Activated CD8-positive, alpha-beta memory T cell treated with anti-CD3 and anti-CD28 coated beads, Interleukin-2, amount 50 U/mL, for 4 hours (primary cell): ENCODE results near the gene SSR3.
"Not testable (repeated sequence)": the region's sequence is repeated elsewhere in the genome, so short reads cannot be mapped to it uniquely, and the experiment has no call there.

ENCODE experiments used
- DNase-seq: peaks from one replicate; pipeline ENCODE4 v3.0.0-alpha.2; 2020

SSR3 gene

DNA sequence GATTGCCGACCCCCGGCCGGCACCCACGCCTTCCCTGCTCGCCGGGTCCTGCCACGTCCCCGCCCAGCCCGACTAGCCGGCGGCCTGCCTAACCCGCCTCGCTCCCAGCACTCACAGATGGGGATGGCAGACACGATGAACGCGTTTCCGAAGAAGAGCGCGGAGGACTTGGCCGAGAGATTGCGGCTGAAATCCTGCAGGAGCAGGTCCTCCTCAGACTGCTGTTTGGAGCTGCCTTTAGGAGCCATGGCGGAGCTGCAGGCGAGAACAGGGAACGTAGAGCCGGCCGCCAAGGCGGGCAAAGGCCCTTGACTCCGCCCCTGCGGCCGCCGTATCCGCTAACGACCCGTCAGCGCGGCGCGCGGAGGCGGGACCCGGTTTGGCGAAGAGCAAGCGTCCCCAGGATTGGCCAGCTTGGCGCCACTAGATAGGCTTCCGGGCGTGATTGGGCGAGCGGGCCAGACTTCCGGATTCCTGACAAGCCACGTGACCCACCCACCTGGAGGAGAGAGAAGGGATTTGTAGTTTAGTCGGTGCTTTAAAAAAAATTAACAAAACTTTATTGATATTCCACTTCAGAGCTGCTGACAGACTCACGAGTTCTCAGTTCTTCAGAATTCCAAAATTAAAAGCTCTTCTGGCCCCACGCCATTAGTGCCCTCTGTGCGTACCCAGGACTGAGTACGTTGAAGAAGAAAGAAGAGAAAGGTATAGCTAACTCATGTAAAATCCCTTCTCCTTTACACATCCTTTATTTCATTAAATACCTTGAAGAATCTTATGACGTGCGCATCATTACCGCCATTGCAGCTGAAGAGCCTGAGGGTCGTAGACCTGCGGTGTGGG is at the start of gene SSR3:
Gene SSR3 (minus strand): TSS at position 276 of the 846 bp plus-strand sequence. CDS start 28 bp downstream, at position 248.
- DNase-seq, result peak; percentile 99

DNA sequence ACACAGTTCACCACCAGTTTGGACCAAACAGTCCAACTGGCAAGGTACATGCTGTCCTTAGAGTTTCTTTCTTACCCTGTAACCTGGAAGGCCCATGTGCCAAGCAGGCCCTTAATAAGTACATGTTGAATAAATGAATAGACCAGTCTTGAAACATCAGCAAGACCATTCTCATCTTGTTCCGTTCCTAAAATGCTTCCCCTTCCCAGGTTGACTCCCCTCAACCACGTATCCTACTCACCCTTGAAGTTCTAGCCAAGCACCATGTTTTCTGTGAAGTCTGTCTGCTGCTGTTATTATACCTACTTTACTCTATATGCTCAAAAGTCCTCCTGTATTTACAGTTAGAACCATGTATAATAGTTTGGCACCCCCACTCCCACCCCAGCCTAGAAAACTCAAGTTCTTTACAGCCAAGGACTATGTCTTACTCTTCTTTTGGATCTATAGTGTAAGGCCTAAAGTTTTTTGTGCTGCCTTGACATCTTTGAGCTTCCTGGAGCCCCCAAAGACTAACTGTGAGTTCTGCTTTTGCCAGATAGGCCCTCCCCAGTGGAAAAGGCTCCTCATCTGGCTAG is 49.2 kb upstream of the SSR3 start:
- DNase-seq, result no peak

DNA sequence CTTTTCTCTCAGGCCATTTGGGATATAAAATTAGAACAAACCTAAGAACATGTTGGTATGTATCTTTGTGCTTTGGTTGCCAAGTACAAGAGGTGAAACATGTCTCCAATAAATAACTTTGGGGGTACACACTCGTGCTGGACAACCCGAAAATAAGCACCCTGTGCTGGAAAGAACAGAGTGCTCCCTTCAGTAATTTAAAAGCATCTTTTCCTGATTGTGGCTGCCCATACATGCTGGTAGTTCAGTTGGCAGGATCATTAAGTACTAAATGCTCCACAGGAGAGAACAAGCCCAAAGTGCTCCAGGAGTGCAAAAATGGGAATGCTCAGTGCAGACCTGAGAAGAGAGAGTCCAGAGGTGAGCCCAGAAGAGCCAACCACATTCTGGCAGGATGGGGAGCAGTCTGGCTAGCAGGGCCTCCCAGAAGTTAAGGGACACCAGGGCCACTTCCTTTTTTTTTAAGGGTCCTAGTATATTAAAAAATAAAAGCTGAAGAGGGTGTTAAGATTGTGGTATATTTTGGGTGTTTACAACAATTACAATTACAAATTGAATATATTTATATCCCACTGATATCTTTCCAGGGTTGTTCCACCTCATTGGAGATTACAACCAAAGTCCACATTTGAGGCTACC is 48.6 kb upstream of the SSR3 start:
- no peak for DNase-seq

DNA sequence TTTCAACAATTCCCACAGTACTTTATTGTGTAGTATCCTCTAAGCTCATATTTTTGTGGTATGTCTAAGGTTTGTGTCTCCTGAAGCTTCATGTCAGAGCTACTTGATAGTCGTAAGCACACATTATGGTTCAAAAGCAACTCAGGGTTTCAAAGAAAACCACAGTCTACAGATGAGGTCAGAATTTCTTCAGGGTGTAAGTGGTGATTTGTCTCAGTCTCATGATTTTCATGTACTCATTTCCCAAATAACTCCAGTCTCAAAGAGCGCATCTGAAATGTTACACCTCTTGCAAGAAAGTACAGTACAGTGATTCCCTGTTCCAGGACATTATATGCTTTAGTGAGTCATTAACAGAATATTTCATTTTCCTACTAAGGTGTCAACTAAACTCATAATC is 47.5 kb upstream of the SSR3 start:
- DNase-seq, result no peak

DNA sequence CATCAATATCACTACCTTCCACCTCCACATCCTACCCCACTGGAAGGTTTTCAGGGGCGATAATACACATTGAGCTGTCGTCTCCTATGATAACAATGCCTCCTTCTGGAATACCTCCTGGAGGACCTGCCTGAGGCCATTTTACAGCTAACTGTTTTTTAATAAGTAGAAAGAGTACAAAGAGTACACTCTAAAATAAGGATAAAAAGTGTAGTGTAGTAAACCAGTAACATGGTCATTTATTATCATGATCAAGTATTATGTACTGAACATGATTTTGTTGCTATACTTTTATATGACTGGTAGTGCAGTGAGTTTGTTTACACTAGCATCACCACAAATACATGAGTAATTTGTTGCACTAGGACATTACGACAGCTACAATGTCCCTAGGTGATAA is 46.6 kb upstream of the SSR3 start:
- no peak for DNase-seq

DNA sequence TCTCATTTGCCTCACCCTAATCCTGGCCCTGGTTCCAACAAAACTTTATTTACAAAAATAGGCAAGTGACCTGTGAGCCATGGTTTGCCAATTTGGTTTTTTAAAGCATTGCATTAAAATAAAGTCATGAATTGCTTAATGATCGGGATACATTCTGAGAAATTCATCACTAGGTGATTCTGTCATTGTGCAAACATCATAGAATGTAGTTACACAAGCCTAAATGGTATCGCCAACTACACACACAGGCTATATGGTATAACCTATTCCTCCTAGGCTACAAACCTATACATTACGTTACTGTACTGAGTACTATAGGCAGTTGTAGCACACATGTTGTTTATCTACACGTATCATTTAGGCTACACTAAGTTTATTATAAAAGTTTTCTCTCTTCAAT is 45.9 kb upstream of the SSR3 start:
- DNase-seq, result no peak

DNA sequence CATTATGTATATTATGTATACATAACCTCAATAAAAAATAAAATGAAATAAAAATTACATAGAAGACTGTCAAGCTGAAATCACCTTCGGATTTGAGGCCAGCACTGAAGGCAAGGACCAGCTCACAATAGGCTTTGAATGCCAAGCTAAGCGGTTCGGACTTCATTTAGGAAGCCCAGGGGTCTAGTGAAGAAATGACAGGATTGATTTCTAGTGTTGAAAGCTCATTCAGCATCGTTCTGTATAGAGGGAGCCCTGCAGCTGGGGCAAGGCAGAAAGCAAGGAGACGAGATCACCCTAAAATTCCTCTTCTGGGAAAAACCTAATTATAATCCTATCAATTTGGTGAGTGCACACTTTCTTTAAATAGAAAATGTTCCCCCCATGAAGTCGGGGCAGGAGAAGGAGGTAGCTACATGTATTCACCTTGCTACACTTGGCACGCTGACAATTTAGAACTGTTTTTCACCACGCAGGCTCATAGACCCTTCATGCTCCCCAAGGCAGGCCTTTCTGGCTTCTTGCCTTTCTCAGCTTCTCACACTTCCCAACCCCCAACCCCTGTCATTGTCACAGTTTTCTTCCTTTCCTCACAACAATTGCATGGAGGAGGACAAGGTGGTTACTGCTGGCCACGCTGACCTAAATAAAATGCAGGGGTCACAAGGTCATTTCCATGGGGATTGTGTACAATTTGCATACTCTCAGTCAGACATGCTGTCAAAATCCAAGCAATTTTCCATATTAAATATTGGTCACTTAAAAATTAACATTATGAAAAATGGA is 44.4 kb upstream of the SSR3 start:
- DNase-seq, result no peak

DNA sequence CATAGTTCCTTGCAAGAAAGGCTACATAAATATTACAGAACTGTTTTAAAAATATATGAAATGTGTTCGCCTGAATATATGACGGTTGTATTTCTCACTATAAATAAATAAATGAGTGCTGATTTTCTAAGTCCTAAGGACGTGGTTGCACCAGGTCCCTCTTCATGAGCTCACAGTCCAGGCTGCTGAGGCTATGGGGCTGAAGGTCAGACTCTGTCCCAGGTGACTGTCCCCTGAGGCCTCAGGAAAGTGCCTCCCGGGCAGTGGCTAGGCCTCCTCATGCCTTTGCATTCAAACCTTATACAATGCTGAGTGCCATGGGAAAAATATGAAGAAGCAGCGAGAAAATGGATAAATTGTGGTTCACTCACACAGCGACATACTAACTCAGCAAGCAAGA is 43.5 kb upstream of the SSR3 start:
- DNase-seq, result no peak

DNA sequence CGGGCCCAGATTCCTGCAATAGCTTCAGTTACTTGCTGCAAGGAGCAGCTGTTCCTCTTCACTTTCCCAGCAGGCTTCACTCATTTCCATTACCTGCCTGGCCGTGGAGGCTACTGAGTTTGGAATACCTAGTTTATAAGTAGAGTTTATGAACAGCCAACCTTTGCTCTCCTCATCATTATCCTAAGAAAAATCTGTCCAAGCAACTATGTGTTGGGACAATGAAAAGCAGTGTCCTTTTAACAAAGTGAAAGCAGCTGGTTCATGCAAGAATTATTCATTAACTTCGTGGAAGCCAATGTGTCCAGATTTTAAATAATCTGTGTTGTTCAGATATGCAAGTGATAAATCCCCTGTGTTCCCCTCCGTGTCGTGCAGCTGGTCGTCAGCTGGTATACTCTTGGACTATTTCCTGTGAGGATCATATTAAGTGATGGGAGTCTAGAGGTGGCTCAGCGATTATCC is 39.3 kb upstream of the SSR3 start:
- no peak for DNase-seq

DNA sequence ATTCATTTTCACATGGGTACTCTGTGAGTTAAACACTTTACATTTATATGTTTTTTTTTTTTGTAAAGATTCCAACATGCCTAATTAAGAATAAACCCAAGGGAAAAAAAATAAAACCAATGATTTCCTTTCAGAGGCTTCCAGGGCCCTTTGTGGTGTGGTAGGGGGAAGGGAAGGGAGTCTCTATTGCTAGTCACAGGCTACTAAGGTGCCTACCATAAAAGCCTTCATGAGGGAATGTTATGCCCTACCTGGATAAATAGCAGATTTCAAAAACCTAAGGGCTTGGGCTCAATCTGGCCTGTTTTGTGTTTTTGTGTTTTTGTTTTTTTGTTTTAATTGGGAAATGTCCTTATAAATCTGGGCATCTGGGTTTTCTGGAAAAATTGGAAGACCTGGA is 38.9 kb upstream of the SSR3 start:
- no peak for DNase-seq

DNA sequence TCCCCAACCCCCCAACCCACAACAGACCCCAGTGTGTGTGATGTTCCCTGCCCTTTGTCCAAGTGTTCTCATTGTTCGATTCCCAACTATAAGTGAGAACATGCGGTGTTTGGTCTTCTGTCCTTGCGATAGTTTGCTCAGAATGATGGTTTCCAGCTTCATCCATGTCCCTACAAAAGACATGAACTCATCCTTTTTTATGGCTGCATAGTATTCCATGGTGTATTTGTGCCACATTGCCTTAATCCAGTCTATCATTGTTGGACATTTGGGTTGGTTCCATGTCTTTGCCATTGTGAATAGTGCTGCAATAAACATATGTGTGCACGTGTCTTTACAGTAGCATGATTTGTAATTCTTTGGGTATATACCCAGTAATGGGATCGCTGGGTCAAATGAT is 34.9 kb upstream of the SSR3 start:
- DNase-seq, result not testable (repeated sequence)

DNA sequence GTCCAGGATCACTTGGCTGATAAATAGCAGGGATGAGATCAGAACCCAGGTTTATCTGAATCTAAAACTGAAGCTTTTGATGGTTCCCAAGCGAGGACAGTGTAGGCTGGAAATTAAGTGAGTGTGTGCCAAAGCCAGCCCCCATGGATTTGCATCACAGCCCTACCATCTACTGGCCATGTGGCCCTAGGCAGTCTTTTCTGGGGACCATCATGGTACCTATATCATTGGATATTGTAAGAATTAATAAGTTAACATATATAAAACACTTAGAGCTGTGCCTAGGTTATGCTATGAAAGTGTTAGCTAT is 32.8 kb upstream of the SSR3 start:
- no peak for DNase-seq

DNA sequence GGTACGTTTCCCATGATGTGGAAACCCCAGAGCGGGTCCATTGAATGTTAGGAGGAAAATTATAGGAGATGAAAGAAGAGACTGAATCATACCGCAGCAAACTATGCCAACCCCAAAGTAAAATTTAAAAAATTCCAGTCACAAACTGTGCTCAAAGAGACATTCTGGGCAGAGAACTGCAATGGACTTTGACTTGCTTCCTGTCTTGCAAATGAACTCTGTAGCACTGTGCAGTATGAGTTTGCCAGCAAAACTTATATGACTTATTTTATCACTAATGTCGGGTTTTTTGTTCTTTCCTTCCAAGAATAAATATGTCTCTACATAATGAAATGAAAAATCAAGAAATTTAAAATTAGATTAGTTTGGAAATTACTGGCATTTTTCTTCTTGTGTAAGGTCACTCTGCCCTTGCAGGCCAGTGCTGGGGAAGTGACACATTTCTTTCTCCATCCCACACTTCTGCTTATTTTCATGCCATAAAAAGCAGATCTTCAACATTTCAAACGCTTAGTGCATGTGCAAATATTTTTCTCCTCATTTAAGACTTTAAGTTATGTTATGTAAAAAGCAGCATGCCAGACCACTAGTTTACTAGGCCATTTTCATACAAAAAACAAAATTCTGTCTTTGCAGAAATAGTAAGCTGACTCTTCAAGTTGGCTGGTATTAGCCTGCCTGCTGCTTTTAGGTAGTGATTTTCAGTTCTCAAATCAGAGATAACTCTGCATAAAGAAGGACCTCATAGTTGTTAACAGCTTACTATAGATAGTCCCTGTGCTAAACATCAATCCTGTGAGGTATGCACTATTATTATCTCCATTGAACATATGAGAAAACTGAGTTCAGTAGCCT is 32.2 kb upstream of the SSR3 start:
- no peak for DNase-seq

DNA sequence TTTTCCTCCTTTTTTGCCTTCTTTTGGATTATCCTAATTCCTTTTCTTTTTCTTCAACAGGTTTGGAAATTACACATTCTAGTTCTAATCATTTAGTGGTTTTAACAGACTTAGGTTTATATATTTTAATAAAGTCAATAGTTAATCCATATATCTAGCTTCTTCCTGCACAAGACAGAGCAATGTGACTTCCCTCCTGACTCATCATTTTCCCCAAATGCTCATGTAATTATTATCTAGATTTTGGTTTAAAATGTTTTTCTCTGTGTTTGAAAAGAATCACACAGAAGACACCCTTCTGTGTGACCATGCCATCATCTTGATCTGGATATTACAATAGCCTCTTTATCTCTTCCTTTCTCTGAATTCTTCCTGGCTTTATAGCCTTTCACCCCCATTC is 28.6 kb upstream of the SSR3 start:
- DNase-seq, result no peak

DNA sequence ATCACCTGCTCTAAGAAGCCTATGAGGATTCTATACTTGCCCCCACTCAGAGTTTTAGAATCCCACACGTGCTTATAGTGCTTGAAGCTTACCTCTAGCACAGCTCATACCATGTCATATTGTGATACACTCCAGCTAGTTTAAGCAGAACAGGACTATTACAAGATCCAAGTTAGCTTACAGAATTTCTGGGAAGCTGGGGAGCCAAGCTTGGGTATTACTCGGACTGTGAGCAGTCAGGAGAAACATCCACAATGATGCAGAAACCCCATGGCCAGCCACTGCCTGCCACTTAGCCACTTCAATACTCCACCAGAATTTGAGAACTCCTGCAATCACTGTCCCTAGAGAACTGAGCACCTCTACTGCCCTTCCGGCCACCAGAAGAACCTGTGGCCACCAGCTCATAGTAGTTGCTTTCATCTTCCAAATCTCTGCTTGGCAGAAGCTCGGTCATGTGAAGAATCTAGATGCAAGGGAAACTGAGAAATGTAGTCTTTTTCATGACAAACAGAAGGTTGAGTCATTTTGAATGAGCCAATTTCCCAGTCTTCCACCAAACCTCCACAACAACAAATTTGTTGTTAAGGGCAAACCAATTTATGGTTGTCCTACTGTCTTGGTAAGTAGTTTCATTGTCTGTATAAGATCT is 27.7 kb upstream of the SSR3 start:
- DNase-seq, result no peak

DNA sequence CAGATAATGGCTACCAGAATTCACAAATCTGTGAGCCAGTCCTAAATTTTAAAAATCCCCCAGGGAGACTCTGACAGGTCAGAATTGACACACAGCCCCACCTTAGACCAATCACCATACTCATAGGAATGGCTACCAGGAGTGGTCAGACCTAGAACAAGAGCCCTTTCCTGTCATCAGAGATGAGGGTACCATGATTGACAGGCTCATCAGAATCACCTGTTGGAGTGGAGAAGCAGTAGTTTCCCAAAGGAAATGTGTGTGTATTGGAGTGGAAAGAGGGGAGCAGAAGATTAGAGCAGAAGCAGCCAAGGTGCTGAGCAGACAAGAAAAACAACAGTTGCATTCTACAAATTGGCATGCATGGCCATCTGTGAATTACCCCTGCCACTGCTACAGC is 27.0 kb upstream of the SSR3 start:
- DNase-seq, result no peak

DNA sequence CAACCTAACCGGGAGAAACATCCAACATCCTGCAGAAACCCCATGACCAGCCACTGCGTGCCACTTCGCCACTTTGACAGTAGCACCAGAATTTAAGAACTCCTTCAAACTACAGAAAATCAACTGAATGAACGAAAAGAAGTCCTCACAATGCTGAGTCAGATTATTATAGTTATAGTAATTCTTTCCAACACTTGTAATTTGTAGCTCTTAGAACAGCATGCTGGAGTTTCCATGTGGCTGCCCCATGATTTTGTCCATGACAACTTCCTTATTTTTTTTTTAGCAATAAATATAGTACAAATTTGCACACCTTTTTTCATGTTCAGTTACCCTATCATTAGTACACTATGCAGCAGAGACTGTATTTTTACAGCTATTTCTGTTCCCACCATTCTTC is 26.1 kb upstream of the SSR3 start:
- no peak for DNase-seq

DNA sequence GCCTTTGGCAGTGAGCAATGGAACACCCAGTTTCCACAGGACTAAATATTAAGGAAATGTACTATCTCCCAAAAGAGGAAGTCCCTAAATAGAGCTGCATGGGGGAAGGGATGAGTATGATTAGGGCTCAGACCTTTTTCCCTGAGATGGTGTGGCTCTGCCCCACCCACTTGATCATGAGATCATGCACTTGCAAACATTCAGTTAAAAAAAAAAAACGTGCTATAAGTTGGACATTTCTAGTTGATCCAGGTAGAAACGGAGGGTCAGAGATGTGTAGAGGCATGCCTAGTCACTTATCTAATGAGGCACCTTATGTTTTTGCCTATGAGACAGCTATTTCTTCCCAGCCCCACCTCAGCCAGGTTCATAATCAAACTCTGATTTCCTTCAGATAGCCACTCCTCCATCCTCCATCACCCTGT is 24.5 kb upstream of the SSR3 start:
- no peak for DNase-seq

DNA sequence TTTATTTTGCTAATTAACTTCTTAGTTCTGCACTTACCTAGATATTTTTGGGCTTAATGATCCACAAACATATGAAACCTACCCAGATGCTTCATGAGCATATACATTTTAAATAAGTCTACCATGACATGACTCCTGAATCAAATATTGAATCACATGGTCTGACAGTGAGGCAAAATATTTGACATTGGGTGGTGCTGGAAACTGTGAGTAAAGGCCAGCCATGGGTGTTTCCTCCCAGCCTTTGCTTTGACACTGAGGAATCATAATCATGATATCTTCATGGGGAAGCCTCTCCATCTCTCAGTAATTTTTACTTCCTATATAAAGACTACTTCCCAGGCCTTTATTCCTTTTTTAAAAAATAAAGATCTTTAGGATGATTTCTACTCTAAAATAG is 22.8 kb upstream of the SSR3 start:
- no peak for DNase-seq

DNA sequence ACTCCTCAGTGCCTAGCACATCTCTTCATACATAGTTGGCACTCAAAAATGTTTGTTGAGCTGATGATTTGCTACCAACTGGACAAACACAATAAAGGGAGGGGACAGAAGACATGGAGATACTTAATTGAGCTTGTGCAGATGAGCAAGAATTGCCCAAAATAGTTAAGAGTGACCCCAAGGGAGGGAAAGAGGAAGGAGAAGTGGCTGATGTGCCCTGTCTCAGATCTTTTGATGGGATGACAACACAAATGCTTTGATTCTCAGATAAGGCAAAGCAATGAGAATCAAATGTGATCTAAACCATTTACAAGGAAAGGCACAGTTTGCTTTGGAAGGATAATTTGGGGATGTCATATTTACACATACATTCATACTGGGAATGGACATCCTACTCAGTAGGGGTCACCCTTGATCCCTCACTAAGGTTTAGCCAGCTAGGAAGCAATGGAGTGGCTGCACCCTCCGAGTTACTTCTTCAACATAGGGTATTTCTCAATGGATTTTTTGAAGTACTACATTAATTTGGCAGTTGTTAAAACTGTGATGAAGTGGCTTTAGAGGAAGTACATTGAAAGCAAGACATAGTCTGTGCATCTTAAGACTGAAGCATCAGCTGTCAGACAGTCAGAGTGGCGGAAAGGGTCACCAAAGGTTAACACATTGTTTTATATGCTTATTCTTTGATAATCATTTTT is 21.9 kb upstream of the SSR3 start:
- no peak for DNase-seq

DNA sequence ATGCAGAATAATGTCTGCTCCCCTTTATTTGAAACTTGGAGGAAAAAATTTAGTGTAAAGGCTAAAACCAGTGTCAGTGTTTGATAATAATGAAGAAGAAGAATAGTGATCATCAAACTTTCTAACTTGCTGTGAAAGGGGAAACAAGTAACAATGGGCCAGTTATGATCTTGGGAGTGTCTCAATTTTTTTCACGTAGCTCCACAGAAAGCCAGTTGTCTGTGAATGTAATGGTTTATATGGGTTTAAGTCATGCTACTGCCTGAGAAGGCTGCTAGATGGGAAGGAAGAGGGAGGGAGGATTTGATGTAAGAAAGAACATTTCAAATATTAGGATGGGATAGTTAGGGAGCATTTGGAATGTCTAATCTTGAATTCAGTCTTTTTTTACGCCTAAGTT is 21.1 kb upstream of the SSR3 start:
- DNase-seq, result no peak
